Peyer's patch (tissue), 4 donors: ENCODE measurements around the gene RPRD1A. TPM values are rescaled to one million over a fixed set of nuclear protein-coding genes. Genes with fewer than 3 reads are reported as not detected.
A peak's percentile ranks its signal among the peaks of the same experiment; 100 is the strongest.

Experiments used
- DNase-seq, 3 donors: peaks; one replicate each; pipeline ENCODE4 v3.0.0-alpha.2; 2017 to 2019
- H3K27ac ChIP-seq, 4 donors: fragments of 200-600 bp; sonication (generic); one replicate each; pipeline ENCODE4 v1.5.1; 2016 to 2019
- H3K27me3 ChIP-seq, 2 donors: fragments of 200-600 bp; sonication (generic); one replicate each; pipeline ENCODE4 v1.5.1; 2019
- H3K36me3 ChIP-seq, 3 donors: fragments of 200-600 bp; sonication (generic); one replicate each; pipeline ENCODE4 v1.5.1; 2016 to 2019
- H3K4me1 ChIP-seq, 4 donors: fragments of 200-600 bp; sonication (generic); one replicate each; pipeline ENCODE4 v1.5.1; 2016 to 2019
- H3K4me3 ChIP-seq, 4 donors: fragments of 200-600 bp; sonication (generic); 1 replicate in 3 of 4; 2 replicates in 1 of 4; pipeline ENCODE4 v1.5.1; 2016 to 2019; ENCODE audit warnings: mild to moderate bottlenecking in 1 of 4
- H3K9me3 ChIP-seq, 4 donors: fragments of 200-600 bp; sonication (generic); one replicate each; pipeline ENCODE4 v1.5.1; 2016 to 2019; ENCODE audit warnings: mild to moderate bottlenecking in 1 of 4
- CTCF ChIP-seq, 6 experiments: fragments of 450-650 bp in 4 of 6; fragments of 200-600 bp in 2 of 6; sonication (generic) in 1 of 6; IDR thresholded peaks; one replicate each; pipeline ENCODE4 v1.5.1; 2017 to 2019; ENCODE audit warnings: antibody characterized with exemption in 6 of 6, mild to moderate bottlenecking in 3 of 6, moderate library complexity in 1 of 6
- POLR2A ChIP-seq, 2 donors: fragments of 450-650 bp; IDR thresholded peaks; one replicate each; pipeline ENCODE4 v1.5.1; 2017; ENCODE audit warnings: antibody characterized with exemption in 2 of 2, mild to moderate bottlenecking in 2 of 2, moderate library complexity in 2 of 2
- total RNA-seq, 4 donors: library from RNA; depleted of rRNA; stranded (reverse); fragments of >200 nt; gene quantifications; one replicate each; pipeline ENCODE4 v1.1.0, GENCODE V29; 2016

Gene RPRD1A
- total RNA-seq, 4 donors from 2014 or later: 41.9 to 67.7 (median 50.8) TPM

GRCh38 chr18:35950628-35950982 lies 116.8 kb downstream of the RPRD1A start:
- H3K4me3 ChIP-seq: peak overlapping the region in 3 of 4 donors; percentile 40 to 69 (median 64)
- H3K27ac ChIP-seq: no peak overlapping the region

GRCh38 chr18:35949903-35950627 lies 117.3 kb downstream of the RPRD1A start:
- Histone ChIP-seq H3K4me1 (peaks cover 0 to 10% (median 2%) of the 10 kb centered on the region in 4 donors), H3K27ac (no peak overlapping the region), H3K27me3 (no peaks in the 10 kb centered on the region), H3K9me3 (no peaks in the 10 kb centered on the region), H3K4me3 (peak overlapping the region; percentile 16 to 69 (median 52)), H3K36me3 (no peaks in the 10 kb centered on the region)
- DNase-seq: peak; percentile 30 to 83 (median 63)
- TF ChIP-seq POLR2A (IDR thresholded peaks at IDR 0.05) (no peak), CTCF (IDR thresholded peaks at IDR 0.05) (peak; percentile 74 to 94 (median 80))

More at GRCh38 chr18:35950628-35950982, 116.8 kb downstream of the RPRD1A start:
- H3K36me3 ChIP-seq: no peaks in the 10 kb centered on the region
- no peaks in the 10 kb centered on the region for H3K9me3 ChIP-seq
- TF ChIP-seq CTCF (IDR thresholded peaks at IDR 0.05) (no peak), POLR2A (IDR thresholded peaks at IDR 0.05) (no peak)
- peaks cover 0 to 10% (median 2%) of the 10 kb centered on the region in 4 donors for H3K4me1 ChIP-seq
- no peak for DNase-seq
- H3K27me3 ChIP-seq: no peaks in the 10 kb centered on the region

GRCh38 chr18:35949090-35949489 lies 118.3 kb downstream of the RPRD1A start:
- Histone ChIP-seq H3K9me3 (no peaks in the 10 kb centered on the region), H3K27me3 (no peaks in the 10 kb centered on the region), H3K4me3 (no peak overlapping the region), H3K27ac (no peak overlapping the region), H3K36me3 (no peaks in the 10 kb centered on the region), H3K4me1 (peaks cover 0 to 10% (median 2%) of the 10 kb centered on the region in 4 donors)
- DNase-seq: no peak
- TF ChIP-seq CTCF (IDR thresholded peaks at IDR 0.05) (no peak), POLR2A (IDR thresholded peaks at IDR 0.05) (no peak)

- Histone ChIP-seq H3K36me3 (no peaks in the 10 kb centered on the region), H3K4me3 (no peak overlapping the region), H3K27ac (no peak overlapping the region), H3K9me3 (no peaks in the 10 kb centered on the region), H3K4me1 (peaks cover 0 to 10% (median 2%) of the 10 kb centered on the region in 4 donors), H3K27me3 (no peaks in the 10 kb centered on the region)
- TF ChIP-seq POLR2A (IDR thresholded peaks at IDR 0.05): no peak
- no peak for TF ChIP-seq CTCF (IDR thresholded peaks at IDR 0.05)
- no peak for DNase-seq
These were observed 119.3 kb downstream of the RPRD1A start for GRCh38 chr18:35948080-35948479.

GRCh38 chr18:35942661-35943060 lies 124.7 kb downstream of the RPRD1A start:
- DNase-seq: no peak

More at GRCh38 chr18:35942661-35943060, 124.7 kb downstream of the RPRD1A start:
- Histone ChIP-seq H3K27me3 (no peaks in the 10 kb centered on the region), H3K4me3 (no peak overlapping the region), H3K9me3 (no peaks in the 10 kb centered on the region), H3K36me3 (no peaks in the 10 kb centered on the region), H3K4me1 (no peaks in the 10 kb centered on the region), H3K27ac (no peak overlapping the region)
- no peak for TF ChIP-seq CTCF (IDR thresholded peaks at IDR 0.05)
- TF ChIP-seq POLR2A (IDR thresholded peaks at IDR 0.05): no peak
